ENCODE data around the gene PRSS38. TPM values are rescaled to one million over a fixed set of nuclear protein-coding genes. Genes with fewer than 3 reads are reported as not detected.
A peak's percentile ranks its signal among the peaks of the same experiment; 100 is the strongest.

Gene PRSS38
- total RNA-seq: not detected
- not detected for polyA plus RNA-seq
- long read RNA-seq, donor 1: 0 reads
- long read RNA-seq, donor 2: 0 reads
- long read RNA-seq, donor 3: 0 reads
- long read RNA-seq, donor 4: 0 reads
- long read RNA-seq, donor 5: 0 reads
- long read RNA-seq, donor 6: 0 reads
- long read RNA-seq, donor 7: 0 reads
- long read RNA-seq, donor 8: 0 reads
- long read RNA-seq, donor 9: 0 reads
- long read RNA-seq, donor 10: 0 reads

DNA sequence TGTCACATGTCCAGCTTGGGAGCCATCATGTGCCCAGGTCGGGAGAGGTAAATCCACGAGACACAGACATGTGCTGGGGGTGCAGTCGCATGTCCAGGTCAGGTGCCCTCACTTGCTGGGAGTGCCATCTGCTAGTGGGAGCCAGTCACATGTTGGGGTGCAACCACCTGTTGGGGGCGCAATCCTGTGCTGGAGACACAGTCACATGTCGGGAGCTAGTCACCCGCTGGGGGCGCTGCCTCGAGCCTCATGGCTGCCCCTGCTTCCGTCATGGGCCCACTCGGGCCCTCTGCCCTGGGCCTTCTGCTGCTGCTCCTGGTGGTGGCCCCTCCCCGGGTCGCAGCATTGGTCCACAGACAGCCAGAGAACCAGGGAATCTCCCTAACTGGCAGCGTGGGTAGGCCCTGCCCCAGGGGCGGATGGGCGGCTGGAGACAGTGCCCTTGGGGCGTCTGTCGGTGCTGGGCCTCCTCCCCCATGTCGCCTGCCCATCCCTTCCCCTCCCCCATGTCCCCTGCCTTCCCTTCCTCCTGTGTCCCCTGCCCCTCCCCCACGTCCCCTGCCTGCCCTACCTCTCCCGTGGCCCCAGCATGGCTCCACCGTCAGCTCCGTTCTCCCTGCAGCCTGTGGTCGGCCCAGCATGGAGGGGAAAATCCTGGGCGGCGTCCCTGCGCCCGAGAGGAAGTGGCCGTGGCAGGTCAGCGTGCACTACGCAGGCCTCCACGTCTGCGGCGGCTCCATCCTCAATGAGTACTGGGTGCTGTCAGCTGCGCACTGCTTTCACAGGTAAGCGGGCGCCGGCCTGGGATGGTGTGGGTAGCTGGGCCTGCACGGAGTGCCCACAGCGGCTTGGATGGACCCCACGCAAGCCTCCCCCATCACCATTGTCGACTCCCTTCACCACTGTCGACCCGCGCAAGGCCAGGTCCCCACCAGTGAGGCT lies at the start of gene PRSS38:
Gene PRSS38 (plus strand): TSS at position 208 of the 942 bp plus-strand sequence. CDS start 42 bp downstream, at position 250.
- Histone ChIP-seq H3K27me3 (ENCODE audit: control insufficient read depth in 2 of 2, insufficient read depth in 1 of 2, low read length in 1 of 2) (no peaks in the 10 kb centered on the region), H3K36me3 (ENCODE audit: control insufficient read depth in 2 of 2, insufficient read depth in 2 of 2, low read length in 1 of 2) (no peaks in the 10 kb centered on the region), H3K4me3 (ENCODE audit: low read length in 2 of 2) (no peak within 1 kb of the TSS), H3K27ac (ENCODE audit: low read depth in 1 of 2, low read length in 1 of 2) (no peak within 1 kb of the TSS), H3K9me3 (ENCODE audit: control insufficient read depth in 2 of 2, insufficient read depth in 1 of 2, low read length in 1 of 2) (peaks cover 4 to 34% of the 10 kb centered on the region in 2 donors), H3K4me1 (ENCODE audit: control insufficient read depth in 2 of 2, insufficient read depth in 2 of 2, low read length in 2 of 2) (no peaks in the 10 kb centered on the region)
- no peak for DNase-seq (ENCODE audit: low read depth in 6 of 9, low spot score in 9 of 9)
- WGBS: 97% methylated on average over 44 of the region's 44 CpGs

DNA sequence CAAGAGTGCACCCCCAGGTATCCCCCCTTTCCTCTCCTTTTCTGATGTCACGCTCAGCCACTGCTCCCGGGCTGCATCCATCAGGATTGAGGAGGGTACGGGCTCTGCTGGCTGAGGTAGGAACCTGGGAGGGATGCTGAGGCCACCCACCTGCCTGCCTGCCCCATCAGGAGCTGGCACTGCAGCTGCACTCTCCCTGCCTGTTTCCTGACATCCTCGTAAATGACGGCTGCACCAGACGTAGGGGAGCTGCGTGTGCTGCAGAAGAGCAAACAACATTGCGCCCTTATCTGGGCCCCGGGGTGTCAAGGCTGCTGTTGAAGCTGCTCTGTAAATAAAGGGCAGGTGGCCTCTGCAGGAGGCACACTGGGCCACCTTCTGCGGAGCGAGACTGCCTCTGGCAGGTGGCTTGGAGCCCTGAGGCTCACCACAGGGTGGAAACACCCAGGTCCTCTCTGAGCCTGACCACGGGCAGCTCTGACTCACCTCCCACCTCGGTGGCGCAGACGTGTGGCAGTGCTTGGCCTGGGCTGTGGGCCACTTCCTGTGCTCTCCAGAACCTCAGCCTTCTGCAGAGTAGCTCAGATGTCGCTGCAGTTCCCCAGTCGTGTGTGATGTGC lies 49.4 kb upstream of the PRSS38 start:
- H3K4me1 ChIP-seq (ENCODE audit: control insufficient read depth in 2 of 2, insufficient read depth in 2 of 2, low read length in 2 of 2): peaks cover 33 to 52% of the 10 kb centered on the region in 2 donors
- peak overlapping the region; percentile 89 to 94 for H3K27ac ChIP-seq (ENCODE audit: low read depth in 1 of 2, low read length in 1 of 2)

DNA sequence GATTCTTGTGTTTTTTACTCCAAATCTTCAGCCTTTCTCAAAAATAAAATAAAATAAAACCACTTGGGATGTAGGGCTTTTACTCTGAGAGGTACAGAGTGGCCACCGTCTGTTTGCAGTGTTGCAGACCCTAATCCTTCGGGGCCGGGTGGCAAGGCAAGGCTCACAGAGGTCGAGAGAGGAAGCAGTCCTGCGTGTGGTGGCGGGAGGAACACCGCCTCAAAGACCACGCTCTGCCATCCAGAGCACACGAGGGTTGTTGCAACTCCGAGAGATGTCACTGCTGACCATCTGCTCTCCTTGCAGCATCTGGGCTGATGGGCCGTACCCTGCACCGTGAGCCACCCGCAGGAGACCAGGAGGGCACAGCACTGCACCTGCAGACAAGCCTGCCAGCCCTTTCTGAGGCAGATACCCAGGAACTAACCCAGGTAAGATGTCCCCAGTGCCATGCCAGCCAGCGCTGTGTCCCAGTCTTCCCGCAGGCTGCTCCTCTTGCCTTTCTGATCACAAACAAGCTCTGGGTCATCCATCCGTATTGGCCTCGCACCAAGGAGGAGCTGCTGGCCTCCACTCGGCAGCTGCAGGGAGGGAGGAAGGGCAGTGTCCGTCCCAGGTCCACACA lies 48.7 kb upstream of the PRSS38 start:
- Histone ChIP-seq H3K9me3 (ENCODE audit: control insufficient read depth in 2 of 2, insufficient read depth in 1 of 2, low read length in 1 of 2) (peaks cover 0 to 1% of the 10 kb centered on the region in 2 donors), H3K4me1 (ENCODE audit: control insufficient read depth in 2 of 2, insufficient read depth in 2 of 2, low read length in 2 of 2) (peaks cover 34 to 52% of the 10 kb centered on the region in 2 donors), H3K4me3 (ENCODE audit: low read length in 2 of 2) (peak overlapping the region in 1 of 2 donors; percentile 2), H3K27me3 (ENCODE audit: control insufficient read depth in 2 of 2, insufficient read depth in 1 of 2, low read length in 1 of 2) (no peaks in the 10 kb centered on the region), H3K36me3 (ENCODE audit: control insufficient read depth in 2 of 2, insufficient read depth in 2 of 2, low read length in 1 of 2) (peaks cover 28 to 34% of the 10 kb centered on the region in 2 donors), H3K27ac (ENCODE audit: low read depth in 1 of 2, low read length in 1 of 2) (peak overlapping the region; percentile 89 to 94)
- WGBS: 57% methylated on average over 19 of the region's 19 CpGs
- DNase-seq (ENCODE audit: low read depth in 6 of 9, low spot score in 9 of 9): no peak

More for the DNA sequence above, 49.4 kb upstream of the PRSS38 start:
- WGBS: 20% methylated on average over 17 of the region's 17 CpGs
- peaks cover 34 to 39% of the 10 kb centered on the region in 2 donors for H3K36me3 ChIP-seq (ENCODE audit: control insufficient read depth in 2 of 2, insufficient read depth in 2 of 2, low read length in 1 of 2)
- DNase-seq (ENCODE audit: low read depth in 6 of 9, low spot score in 9 of 9): peak in 8 of 9 donors; percentile 37 to 81 (median 56)
- peaks cover 0 to 1% of the 10 kb centered on the region in 2 donors for H3K9me3 ChIP-seq (ENCODE audit: control insufficient read depth in 2 of 2, insufficient read depth in 1 of 2, low read length in 1 of 2)
- H3K4me3 ChIP-seq (ENCODE audit: low read length in 2 of 2): no peak overlapping the region
- no peaks in the 10 kb centered on the region for H3K27me3 ChIP-seq (ENCODE audit: control insufficient read depth in 2 of 2, insufficient read depth in 1 of 2, low read length in 1 of 2)

DNA sequence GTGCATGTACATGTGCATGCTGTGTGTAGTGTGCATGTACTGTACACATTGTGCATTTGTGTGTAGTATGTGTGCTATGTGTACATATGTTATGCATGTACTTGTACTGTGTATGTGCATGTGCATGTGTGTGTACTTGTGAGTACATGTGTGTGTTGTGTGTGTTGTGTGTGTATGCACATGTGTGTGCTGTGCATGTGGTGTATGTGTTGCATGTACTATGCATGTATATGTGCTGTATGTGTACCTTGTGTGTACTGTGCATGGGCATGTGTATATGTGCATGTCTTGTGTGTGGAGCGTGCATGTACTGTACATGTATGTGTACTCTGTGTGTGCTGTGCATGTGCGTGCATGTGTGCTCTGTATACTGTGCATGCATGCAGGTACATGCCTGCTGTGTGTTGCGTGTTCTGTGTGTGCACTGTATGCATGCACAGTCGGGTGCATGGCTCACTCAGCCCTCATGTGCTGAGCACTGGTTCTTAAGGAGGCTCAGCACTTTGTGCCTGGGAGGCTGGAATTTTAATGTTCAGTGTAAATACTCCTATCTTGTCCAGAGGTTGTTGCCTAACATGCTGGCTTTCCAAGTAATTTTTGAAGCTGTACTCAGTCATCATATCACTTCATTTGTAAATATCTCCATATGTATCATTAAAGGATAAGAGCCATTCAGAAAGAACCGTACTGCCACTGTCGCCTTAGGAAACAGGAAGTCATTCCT lies 47.9 kb upstream of the PRSS38 start:
- H3K9me3 ChIP-seq (ENCODE audit: control insufficient read depth in 2 of 2, insufficient read depth in 1 of 2, low read length in 1 of 2): peaks cover 0 to 1% of the 10 kb centered on the region in 2 donors
- H3K36me3 ChIP-seq (ENCODE audit: control insufficient read depth in 2 of 2, insufficient read depth in 2 of 2, low read length in 1 of 2): peaks cover 24 to 34% of the 10 kb centered on the region in 2 donors
- H3K27me3 ChIP-seq (ENCODE audit: control insufficient read depth in 2 of 2, insufficient read depth in 1 of 2, low read length in 1 of 2): no peaks in the 10 kb centered on the region
- H3K27ac ChIP-seq (ENCODE audit: low read depth in 1 of 2, low read length in 1 of 2): peak overlapping the region; percentile 89 to 94
- DNase-seq (ENCODE audit: low read depth in 6 of 9, low spot score in 9 of 9): no peak
- H3K4me3 ChIP-seq (ENCODE audit: low read length in 2 of 2): no peak overlapping the region
- peaks cover 41 to 52% of the 10 kb centered on the region in 2 donors for H3K4me1 ChIP-seq (ENCODE audit: control insufficient read depth in 2 of 2, insufficient read depth in 2 of 2, low read length in 2 of 2)
- 98% methylated on average over 6 of the region's 6 CpGs for WGBS

DNA sequence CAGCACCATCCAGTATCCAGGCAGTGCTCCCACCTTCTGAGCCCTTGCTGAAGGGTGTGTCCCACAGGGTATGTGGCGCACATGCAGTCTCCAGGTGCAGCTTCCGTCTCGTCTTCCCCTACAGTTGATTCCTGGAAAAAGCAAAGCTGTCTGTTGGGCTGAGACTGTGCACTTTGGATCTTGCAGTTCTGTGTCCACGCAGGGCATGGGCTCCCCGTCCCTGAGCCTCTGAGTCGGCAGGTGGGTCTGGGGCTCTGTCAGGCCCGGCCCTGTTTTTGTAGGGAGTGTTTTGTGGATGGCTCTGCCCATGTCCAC lies 47.4 kb upstream of the PRSS38 start:
- no peak overlapping the region for H3K4me3 ChIP-seq (ENCODE audit: low read length in 2 of 2)
- peaks cover 24 to 34% of the 10 kb centered on the region in 2 donors for H3K36me3 ChIP-seq (ENCODE audit: control insufficient read depth in 2 of 2, insufficient read depth in 2 of 2, low read length in 1 of 2)
- no peaks in the 10 kb centered on the region for H3K27me3 ChIP-seq (ENCODE audit: control insufficient read depth in 2 of 2, insufficient read depth in 1 of 2, low read length in 1 of 2)
- H3K4me1 ChIP-seq (ENCODE audit: control insufficient read depth in 2 of 2, insufficient read depth in 2 of 2, low read length in 2 of 2): peaks cover 37 to 52% of the 10 kb centered on the region in 2 donors
- H3K9me3 ChIP-seq (ENCODE audit: control insufficient read depth in 2 of 2, insufficient read depth in 1 of 2, low read length in 1 of 2): peaks cover 0 to 1% of the 10 kb centered on the region in 2 donors
- 98% methylated on average over 7 of the region's 7 CpGs for WGBS
- no peak for DNase-seq (ENCODE audit: low read depth in 6 of 9, low spot score in 9 of 9)
- H3K27ac ChIP-seq (ENCODE audit: low read depth in 1 of 2, low read length in 1 of 2): no peak overlapping the region

DNA sequence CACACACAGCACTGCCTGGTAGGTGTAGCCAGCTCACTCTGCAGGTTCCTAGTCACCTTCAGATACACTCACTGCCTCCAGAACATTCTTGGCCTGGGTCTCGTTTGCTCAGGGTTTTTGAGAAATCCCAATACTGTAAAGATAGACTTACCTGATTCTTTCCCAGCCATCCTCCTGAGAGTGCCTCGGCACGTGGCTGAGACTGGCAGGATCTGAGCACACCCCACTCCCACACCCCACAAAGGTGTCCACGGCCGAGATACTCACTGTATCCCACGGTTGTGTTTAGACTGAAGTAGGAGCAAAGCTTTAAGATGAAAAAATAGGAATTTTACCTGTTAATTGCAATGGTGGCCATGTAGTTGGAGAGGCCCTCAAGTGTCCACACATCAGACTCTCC lies 46.8 kb upstream of the PRSS38 start:
- H3K36me3 ChIP-seq (ENCODE audit: control insufficient read depth in 2 of 2, insufficient read depth in 2 of 2, low read length in 1 of 2): peaks cover 24 to 33% of the 10 kb centered on the region in 2 donors
- H3K4me1 ChIP-seq (ENCODE audit: control insufficient read depth in 2 of 2, insufficient read depth in 2 of 2, low read length in 2 of 2): peaks cover 40 to 52% of the 10 kb centered on the region in 2 donors
- H3K27ac ChIP-seq (ENCODE audit: low read depth in 1 of 2, low read length in 1 of 2): no peak overlapping the region
- WGBS: 89% methylated on average over 6 of the region's 6 CpGs
- no peak for DNase-seq (ENCODE audit: low read depth in 6 of 9, low spot score in 9 of 9)
- no peaks in the 10 kb centered on the region for H3K27me3 ChIP-seq (ENCODE audit: control insufficient read depth in 2 of 2, insufficient read depth in 1 of 2, low read length in 1 of 2)
- peaks cover 0 to 1% of the 10 kb centered on the region in 2 donors for H3K9me3 ChIP-seq (ENCODE audit: control insufficient read depth in 2 of 2, insufficient read depth in 1 of 2, low read length in 1 of 2)
- no peak overlapping the region for H3K4me3 ChIP-seq (ENCODE audit: low read length in 2 of 2)

DNA sequence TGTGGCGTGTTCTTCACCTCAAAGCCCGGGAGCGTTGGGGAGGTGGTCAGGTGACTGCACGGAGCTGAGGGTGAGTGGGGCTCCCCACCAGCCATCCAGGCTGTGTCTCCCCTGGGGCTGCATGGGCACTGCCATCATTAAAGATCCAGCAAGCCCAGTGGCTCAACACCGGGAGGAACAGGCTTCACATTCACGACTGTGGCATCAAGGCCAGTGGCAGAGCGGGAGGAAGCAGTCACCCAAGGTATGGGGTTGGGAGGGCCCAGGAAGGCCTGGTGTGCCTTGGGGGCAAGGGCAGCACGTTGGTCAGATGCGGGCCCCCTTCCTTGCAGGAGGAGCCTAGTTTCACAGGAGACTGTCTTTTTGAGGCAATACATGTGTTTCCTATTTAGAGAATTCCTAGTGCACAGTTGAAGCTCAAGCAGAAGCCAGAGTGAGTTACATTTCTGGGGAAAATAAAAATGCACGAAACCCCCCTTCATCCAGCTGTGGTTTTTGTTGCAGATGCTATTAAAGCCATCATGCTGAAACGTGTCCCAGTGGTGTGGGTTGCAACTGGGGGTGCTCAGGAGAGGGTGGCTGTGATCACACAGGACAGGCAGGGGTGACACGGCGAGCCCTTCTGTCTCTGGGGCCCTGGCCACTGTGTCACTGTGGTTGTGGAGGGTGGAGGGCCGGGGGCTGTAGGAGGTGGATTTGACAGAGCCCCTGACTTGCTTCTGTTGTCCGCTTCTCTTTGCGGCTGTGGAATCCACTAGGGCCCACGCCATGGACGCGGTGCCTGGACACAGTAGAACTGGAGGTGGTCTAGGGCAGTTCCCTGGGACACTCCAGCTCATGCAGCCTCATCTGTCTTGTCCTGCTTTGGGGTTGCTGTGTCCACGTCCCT lies 46.2 kb upstream of the PRSS38 start:
- H3K9me3 ChIP-seq (ENCODE audit: control insufficient read depth in 2 of 2, insufficient read depth in 1 of 2, low read length in 1 of 2): peaks cover 0 to 1% of the 10 kb centered on the region in 2 donors
- no peak for DNase-seq (ENCODE audit: low read depth in 6 of 9, low spot score in 9 of 9)
- 97% methylated on average over 20 of the region's 20 CpGs for WGBS
- no peak overlapping the region for H3K4me3 ChIP-seq (ENCODE audit: low read length in 2 of 2)
- no peak overlapping the region for H3K27ac ChIP-seq (ENCODE audit: low read depth in 1 of 2, low read length in 1 of 2)
- peaks cover 24 to 31% of the 10 kb centered on the region in 2 donors for H3K36me3 ChIP-seq (ENCODE audit: control insufficient read depth in 2 of 2, insufficient read depth in 2 of 2, low read length in 1 of 2)
- H3K4me1 ChIP-seq (ENCODE audit: control insufficient read depth in 2 of 2, insufficient read depth in 2 of 2, low read length in 2 of 2): peaks cover 47 to 58% of the 10 kb centered on the region in 2 donors
- H3K27me3 ChIP-seq (ENCODE audit: control insufficient read depth in 2 of 2, insufficient read depth in 1 of 2, low read length in 1 of 2): no peaks in the 10 kb centered on the region

Data from thymus (tissue), 14 donors.